SH-SY5Y (cell line): Measurements from ENCODE around the gene NUDT3.

Experiments used
- GATA2 ChIP-seq: IDR thresholded peaks from 2 replicates; pipeline ENCODE4 v1.6.1; 2011; ENCODE audit warnings: mild to moderate bottlenecking, low read depth, low read length
- GATA3 ChIP-seq: IDR thresholded peaks from 2 replicates; pipeline ENCODE4 v1.6.1; 2011; ENCODE audit warnings: low read depth, mild to moderate bottlenecking, low read length, moderate library complexity

Gene NUDT3

DNA sequence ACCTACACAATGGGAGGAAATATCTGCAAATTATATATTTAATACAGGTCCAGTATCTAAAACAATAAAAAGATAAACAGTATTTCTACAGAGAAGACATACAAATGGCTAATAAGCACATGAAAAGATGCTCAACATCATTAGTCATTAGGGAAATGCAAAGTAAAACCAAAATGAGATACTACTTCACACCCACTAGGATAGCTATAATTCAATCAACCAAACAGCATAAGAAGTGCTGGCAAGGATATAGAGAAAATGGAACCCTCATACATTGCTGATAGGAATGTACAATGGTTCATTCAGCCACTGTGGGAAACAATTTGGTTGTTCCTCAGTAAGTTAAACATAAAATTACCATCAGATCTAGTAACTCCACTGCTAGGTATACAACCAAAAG is 48.7 kb downstream of the NUDT3 start:
- no peak for TF ChIP-seq GATA3
- no peak for TF ChIP-seq GATA2

DNA sequence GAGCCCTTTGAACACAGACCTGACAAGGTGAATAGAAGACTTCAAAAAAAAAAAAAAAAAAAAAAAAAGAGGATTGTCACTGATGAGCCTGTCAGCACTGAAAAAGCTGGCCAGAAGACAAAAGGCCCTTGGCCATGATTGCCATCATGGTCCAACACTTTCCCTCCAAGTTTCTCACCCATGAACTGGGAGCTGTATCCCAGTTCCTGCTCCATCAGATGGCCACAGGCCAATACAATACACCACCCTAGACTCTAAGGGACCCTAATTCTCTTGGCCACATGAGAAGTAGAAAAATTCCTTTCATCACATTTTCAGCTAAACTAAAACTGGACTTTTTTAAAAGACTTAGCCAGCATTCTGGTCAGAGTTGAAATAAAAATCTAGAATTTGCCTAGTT is 50.2 kb downstream of the NUDT3 start:
- no peak for TF ChIP-seq GATA2
- TF ChIP-seq GATA3, result no peak

DNA sequence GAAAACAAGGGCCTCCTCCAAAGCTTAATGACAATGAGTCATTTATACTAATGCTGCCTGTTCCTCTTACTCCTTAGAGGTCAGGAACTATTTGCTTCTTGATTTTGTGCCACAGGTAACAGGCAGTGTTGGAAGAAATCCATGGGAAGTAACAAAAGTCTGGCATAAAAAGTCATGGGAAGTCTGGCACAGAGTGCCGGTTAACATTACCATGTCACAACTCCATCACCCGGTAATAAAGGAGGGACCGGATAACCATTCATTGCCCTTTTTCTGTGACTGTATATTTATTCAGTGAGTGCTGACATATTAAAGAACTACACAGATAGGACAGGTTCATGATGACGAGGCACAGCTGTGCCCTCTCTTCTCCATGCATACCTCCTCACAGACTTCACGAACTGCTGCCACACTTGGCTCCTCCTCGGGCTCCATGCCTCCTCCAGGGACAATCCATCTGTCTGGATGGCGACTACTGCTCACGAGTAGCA is 50.9 kb downstream of the NUDT3 start:
- no peak for TF ChIP-seq GATA3

DNA sequence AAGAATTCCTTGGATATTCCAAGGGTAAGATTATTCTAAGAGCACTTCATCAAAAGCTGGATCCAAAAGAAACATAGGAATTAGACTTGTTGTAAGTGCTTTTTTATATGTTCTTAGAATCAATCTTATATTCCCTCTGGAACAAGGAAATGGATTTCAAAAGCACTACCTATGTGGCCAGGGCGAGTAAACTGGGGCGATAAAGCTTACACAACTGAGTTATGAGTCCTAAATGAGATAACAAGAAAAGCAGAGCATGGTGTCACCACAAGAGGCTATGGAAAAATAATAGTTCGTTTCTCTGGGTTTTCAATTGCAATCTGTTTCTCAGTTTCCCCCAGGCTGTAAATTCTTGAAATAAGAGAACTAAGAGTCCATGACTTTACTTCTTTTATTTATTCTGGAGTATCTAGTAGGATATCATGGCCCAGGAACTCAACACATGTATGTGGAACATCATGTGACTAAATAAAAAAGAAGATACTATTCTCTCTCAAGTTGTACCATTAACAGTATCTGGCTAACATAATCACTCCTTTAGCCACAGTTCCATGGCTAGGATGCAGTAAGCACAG is 51.5 kb downstream of the NUDT3 start:
- TF ChIP-seq GATA3 (no peak), GATA2 (no peak)

DNA sequence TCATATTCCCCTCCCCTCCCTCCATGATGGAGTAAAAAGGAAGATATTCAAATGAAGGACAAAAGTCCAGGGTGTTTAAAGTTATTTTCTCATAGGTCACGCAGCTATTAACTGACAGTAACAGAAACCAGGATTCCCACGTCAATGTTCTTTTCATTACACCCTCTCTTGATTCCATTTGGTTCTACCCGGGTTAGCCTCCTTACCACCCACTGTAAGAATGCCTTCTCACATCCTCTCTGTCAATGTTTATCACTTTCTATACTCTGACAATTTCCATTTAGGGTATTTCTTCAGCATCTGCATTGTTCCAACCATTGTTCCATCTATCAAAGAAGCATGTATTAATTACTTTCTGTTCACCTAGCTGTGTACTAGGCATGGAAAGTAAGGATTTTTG is 52.1 kb downstream of the NUDT3 start:
- no peak for TF ChIP-seq GATA2

DNA sequence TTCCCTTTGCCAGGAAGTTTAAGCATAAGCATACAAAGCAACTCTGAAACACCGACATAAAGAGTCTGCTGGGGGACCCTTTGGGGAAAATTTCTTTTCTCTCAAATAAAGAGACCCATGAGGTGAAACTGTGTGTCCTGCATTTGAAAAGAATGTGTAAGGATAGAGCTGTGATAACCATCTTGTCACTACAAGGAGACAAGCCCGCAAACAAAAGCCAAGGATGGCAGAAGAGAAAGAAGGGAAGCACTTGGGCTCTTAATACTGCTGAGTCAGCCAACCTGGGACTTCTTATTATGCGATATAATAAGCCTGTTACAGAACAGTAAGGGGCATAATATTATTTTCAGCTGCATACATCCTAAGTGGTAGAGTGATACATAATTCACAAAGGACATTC is 52.5 kb downstream of the NUDT3 start:
- no peak for TF ChIP-seq GATA3
- TF ChIP-seq GATA2, result no peak

DNA sequence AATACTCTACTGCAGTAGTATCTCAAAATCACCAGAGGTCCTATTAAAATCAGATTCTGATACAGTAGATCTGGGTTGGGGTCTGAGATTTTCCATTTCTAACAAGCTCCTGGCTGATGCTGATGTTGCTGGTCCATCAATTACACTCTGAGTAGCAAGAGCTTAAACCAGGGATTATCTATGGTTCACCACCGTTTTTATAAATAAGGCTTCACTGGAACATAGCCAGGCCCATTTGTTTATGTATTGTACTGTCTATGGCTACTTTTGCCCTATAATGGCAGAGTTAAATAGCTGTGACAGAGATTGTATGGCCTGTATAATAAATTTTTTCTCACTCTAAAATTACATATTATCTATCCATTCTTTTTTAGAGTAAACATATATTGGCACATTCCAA is 53.0 kb downstream of the NUDT3 start:
- TF ChIP-seq GATA2 (no peak), GATA3 (no peak)

DNA sequence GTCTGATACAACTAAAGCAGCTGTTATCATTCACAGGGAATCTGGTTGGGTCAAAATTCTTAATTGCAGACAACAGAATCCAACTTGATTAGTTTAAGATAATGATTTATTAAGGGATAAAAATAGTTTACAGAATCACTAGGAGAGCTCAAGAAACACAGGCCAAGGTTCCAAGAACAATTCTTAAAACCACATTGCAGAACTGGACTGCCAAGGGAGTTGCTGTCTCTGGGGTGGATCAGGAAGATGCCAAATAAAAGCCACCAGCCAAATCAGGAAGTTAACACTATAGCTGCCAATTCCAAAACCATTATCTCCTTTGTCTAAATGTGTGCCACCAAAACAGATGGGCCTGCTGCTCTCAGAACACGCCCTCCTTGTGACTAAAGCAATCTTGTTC is 53.7 kb downstream of the NUDT3 start:
- no peak for TF ChIP-seq GATA3
- TF ChIP-seq GATA2, result no peak

DNA sequence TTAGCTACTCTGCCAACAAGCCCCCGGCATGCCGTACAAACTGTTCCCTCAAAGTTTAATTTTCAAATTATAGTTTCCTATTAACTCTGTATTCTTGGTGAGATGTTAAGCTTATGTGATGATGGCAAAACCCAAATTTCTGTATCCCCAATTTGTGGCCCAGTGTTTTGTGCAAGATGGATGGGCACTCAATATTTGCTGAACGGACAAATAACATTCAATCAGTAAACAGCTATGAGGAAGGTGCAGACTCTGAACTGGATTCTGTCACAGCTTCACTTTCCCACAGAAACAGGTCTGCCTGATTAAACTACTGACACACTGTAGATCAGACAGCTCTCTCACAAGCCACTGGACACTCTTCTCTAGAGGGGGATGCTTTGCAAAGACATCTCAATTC is 54.1 kb downstream of the NUDT3 start:
- TF ChIP-seq GATA2 (no peak), GATA3 (no peak)

DNA sequence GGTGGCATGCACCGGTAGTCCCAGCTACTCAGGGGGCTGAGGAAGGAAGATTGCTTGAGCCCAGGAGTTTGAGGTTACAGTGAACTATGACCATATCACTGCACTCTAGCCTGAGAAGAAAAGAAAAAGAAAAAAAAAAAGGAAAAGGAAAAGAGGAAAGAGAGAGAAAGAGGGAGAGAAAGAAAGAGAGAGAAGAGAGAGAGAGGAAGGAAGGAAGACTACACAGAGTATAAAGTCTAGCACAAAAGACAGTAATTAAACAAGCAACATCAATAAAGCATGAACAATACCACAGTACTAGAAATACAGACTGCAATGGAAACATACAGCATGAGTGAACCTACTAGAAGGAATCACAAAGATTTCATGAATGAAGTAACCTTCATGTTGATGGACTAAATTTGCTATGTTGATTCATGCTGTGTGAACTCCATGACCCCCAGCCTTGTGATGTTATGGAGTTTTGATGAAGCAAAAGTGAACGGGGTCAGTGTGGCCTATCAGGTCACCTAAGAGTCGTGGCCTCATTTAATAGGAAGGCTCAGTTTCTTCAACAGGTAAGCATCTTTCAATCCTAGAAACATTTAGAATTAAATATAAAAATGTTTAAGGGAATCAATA is 57.6 kb downstream of the NUDT3 start:
- TF ChIP-seq GATA2 (no peak), GATA3 (no peak)

DNA sequence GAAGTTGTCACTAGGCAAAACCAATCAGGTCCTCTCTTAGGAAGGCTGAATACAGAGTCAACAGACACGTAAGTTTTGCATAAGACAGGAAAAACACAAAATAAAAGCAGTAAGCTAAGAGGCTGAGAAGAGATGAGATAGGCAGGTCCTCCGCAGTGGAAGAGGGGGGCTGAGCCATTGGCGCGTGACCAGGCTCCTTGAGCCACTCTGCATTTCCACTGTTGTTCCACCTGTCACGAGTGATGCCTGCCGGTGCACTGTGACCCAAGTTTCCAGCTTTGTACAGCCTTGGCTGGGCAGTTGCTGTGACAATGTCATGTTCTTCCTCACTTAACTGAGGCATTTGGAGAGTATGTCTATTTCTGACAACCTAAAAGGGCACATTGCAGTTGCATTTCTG is 58.6 kb downstream of the NUDT3 start:
- TF ChIP-seq GATA2 (no peak), GATA3 (no peak)

DNA sequence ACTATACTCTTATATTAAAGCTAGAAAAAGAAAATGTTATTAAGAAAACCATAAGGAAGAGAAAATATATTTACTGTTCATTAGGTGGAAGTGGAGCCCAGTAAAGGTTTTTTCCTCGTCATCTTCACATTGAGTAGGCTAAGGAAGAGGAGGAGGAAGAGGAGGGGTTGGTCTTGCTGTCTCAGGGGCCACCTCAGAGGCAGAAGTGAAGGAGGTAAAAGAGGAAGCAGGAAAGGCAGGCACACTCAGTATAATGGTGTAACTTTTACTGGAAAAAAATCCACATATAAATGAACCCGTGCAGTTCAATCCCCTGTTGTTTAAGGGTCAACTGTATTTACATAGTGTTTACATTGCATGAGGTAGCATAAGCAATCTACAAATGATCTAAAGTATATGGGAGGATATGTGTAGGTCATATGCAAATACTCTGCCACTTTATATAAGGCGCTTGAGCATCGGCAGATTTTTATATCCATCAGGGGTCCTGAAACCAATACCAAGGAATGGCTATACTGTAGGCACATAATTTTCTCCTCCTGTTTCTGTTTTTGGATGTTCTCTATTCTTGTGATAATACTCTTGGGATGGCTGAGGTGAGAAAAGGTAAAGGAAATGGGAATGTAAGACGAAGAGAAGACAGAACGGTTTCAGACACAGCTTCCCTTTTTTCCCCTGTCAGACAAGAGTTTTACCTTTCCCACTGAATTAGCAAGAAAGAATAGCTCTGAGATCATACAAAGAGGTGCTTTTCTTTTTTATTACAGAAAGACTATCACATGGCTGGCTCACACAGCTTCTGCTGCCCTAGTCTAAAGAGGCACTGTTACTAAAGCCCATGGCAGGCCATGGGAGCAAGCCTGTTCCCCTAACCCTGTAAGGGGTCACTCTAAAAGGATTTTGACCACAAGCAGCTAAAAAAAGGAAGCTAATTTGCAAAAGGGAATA is 59.9 kb downstream of the NUDT3 start:
- TF ChIP-seq GATA3 (no peak), GATA2 (no peak)

DNA sequence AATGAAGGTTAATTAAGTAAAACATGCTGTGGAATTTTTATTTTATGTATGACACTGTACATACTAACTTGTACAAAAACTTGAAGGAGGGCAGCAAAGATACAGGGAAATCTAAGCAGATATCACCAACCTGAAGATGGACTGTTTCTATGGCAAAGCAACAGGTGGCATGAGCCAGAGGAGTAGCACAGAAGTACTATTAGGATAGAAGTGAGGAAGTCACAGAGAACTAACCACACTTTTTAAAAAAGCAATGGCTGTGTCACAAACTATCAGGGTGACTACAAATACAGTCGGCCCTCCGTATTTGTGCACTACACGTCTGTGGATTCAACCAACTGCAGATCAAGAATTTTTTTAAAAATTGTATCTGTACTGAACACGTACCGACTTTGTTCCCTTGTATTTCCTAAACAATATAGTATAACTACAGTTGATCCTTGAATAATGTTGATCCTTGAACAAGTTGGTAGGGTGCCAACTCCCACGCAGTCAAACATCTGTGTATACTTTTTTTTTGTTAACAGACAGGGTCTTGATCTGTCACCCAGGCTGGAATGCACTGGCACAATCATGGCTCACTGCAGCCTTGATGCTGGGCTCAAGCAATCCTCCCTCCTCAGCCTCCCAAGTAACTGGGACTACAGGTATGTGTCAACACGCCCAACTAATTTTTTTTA is 61.0 kb downstream of the NUDT3 start:
- no peak for TF ChIP-seq GATA3
- no peak for TF ChIP-seq GATA2

DNA sequence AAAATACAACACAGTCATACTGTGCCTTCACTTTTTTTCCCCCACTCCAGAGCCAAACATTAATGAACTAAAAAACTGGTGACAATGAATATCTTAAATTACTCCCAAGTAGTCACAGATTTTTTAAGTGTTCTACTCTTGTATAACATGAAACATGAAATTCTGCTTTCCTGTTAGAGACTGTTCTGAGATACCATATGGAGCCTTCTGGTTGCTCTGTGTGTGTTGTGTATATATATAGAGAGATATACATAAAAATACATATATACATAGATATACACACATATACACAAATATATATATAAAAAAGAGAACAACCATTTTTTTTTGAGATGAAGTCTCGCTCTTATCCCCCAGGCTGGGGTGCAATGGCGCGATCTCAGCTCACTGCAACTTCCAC is 63.5 kb downstream of the NUDT3 start:
- TF ChIP-seq GATA2 (no peak), GATA3 (no peak)

DNA sequence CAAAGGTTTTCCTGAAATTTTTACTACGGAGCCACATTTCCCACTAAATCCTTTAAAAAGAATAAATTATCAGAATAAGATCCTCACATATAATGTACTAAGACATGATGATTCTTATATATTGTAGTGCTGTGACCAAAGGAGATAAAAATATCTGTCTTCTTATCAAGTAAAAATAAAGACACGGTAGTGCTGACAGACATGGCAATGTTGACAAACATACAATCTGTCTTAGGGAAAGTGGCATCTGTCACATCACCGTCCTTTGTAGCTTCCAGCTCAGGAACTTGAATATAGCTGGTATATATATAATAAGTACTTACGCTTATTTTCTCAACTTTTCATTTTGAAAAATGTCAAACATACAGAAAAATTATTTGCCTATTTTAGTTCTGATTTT is 66.8 kb downstream of the NUDT3 start:
- TF ChIP-seq GATA2 (no peak), GATA3 (no peak)

DNA sequence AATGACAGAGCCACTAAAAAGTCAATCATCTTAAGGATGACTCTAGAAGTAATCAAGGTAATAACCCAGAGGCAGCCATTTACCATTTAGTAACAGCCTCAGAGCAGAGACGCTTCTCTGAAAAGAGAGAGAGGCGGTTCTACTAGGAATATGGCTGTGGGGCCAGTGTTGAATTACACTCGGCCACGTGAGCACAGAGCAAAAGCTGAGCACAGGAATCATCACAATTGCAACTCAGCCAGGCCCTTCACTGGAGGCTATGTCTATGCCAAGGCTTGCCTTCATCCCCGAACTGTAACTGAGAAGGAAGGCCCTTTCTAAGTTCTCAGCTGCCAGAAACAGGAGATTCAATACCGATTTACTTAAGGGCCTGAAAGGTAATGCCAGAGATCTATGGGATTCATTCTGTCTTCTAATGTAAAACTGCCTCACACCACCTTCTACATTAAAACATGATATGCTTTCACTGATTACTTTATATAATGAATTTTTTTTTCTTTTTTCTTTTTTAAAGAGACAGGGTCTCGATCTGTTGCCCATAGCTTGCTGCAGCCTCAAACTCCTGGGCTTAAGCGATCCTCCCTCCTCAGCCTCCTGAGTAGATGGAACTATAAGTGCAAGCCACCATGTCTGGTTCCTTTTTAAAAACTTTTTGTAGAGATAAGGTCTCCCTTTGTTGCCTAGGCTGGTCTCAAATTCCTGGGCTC is 67.6 kb downstream of the NUDT3 start:
- no peak for TF ChIP-seq GATA2
- no peak for TF ChIP-seq GATA3
